B cell (primary cell): Measurements from ENCODE around the gene PLEKHA3. TPM values are rescaled to one million over a fixed set of nuclear protein-coding genes. Genes with fewer than 3 reads are reported as not detected.

Experiments used
- ATAC-seq: fragments of 200-7000 bp; cut with Tn5 transposase; one replicate; pipeline ENCODE4 v1.10.0; 2021; ENCODE audit warnings: low read depth, mild to moderate bottlenecking, moderate number of reproducible peaks, moderate library complexity
- CTCF ChIA-PET: fragments of 350-600 bp; sonication (Branson Sonifier 250); formaldehyde crosslinking; loops from one replicate; lab custom pipeline; 2021; ENCODE audit warnings: antibody characterized with exemption, inconsistent platforms; lab: Charles Lee
- POLR2A ChIA-PET: fragments of 350-600 bp; sonication (Branson Sonifier 250); formaldehyde crosslinking; loops from one replicate; lab custom pipeline; 2021; ENCODE audit warnings: antibody characterized with exemption; lab: Charles Lee
- DNase-seq: peaks from one replicate; pipeline ENCODE4 v3.0.0; 2013
- H2AFZ ChIP-seq: 2 replicates; pipeline ENCODE4 v1.6.1; 2012; ENCODE audit warnings: mild to moderate bottlenecking, low read depth, low read length; ENCODE audit not compliant: insufficient read depth, poor library complexity, severe bottlenecking
- H3K27ac ChIP-seq, 2 donors: 1 replicate in 1 of 2; 2 replicates in 1 of 2; pipeline ENCODE4 v1.5.1; 2012 to 2013; ENCODE audit warnings: low read length in 2 of 2, mild to moderate bottlenecking in 2 of 2, moderate library complexity in 1 of 2
- H3K27me3 ChIP-seq, 4 experiments: fragments of 200-600 bp in 1 of 4; sonication (generic) in 1 of 4; replicated peaks in 1 of 4; 1 replicate in 2 of 4; 2 replicates in 2 of 4; pipeline versions ENCODE4 v1.6.1 to v1.7.0; 2013 to 2016; ENCODE audit warnings: low read length in 3 of 4, mild to moderate bottlenecking in 2 of 4, mixed read lengths in 1 of 4, moderate library complexity in 1 of 4; ENCODE audit not compliant: insufficient read depth in 4 of 4, control insufficient read depth in 3 of 4; ENCODE audit errors: control extremely low read depth in 1 of 4
- H3K36me3 ChIP-seq, 2 experiments: replicated peaks in 1 of 2; 1 replicate in 1 of 2; 2 replicates in 1 of 2; pipeline versions ENCODE4 v1.6.1 to v1.7.1; 2013; ENCODE audit warnings: low read length in 1 of 2; ENCODE audit not compliant: insufficient read depth in 2 of 2, control insufficient read depth in 1 of 2; ENCODE audit errors: control extremely low read depth in 1 of 2, extremely low read depth in 1 of 2
- H3K4me1 ChIP-seq, 2 donors: fragments of 200-600 bp in 1 of 2; sonication (generic) in 1 of 2; 1 replicate in 1 of 2; 2 replicates in 1 of 2; pipeline versions ENCODE4 v1.5.1 to v1.6.1; 2013 to 2017; ENCODE audit warnings: low read length in 2 of 2; ENCODE audit not compliant: control insufficient read depth in 2 of 2, insufficient read depth in 2 of 2
- H3K4me2 ChIP-seq: replicated peaks from 2 replicates; pipeline ENCODE3; 2012; ENCODE audit warnings: mild to moderate bottlenecking, low read depth, low read length; ENCODE audit not compliant: poor library complexity, severe bottlenecking
- H3K4me3 ChIP-seq, 5 experiments: fragments of 200-600 bp in 1 of 5; sonication (generic) in 1 of 5; 1 replicate in 3 of 5; 2 replicates in 2 of 5; pipeline versions ENCODE4 v1.5.1 to v1.7.0; 2011 to 2016; ENCODE audit warnings: low read length in 4 of 5, mild to moderate bottlenecking in 4 of 5, low read depth in 2 of 5, control low read depth in 1 of 5, moderate library complexity in 1 of 5; ENCODE audit not compliant: insufficient read depth in 1 of 5; ENCODE audit errors: control extremely low read depth in 1 of 5, extremely low read depth in 1 of 5
- H3K79me2 ChIP-seq: fragments of 200-600 bp; sonication (generic); one replicate; pipeline ENCODE4 v1.6.0; 2016; ENCODE audit warnings: low read length; ENCODE audit not compliant: control insufficient read depth, insufficient read depth
- H3K9ac ChIP-seq: fragments of 200-600 bp; sonication (generic); 2 replicates; pipeline ENCODE4 v1.6.1; 2017; ENCODE audit warnings: mild to moderate bottlenecking, low read length, moderate library complexity
- H3K9me3 ChIP-seq, 3 donors: one replicate each; pipeline versions ENCODE4 v1.6.1 to v1.7.1; 2013; ENCODE audit warnings: low read length in 2 of 3; ENCODE audit not compliant: control insufficient read depth in 2 of 3, insufficient read depth in 1 of 3; ENCODE audit errors: control extremely low read depth in 1 of 3
- H4K20me1 ChIP-seq: 2 replicates; pipeline ENCODE4 v1.6.0; 2012; ENCODE audit warnings: mild to moderate bottlenecking, low read length; ENCODE audit not compliant: insufficient read depth, control insufficient read depth, poor library complexity, severe bottlenecking
- H3K27ac Mint-ChIP-seq: one replicate; pipeline ENCODE4 v1.8.0; 2021; ENCODE audit warnings: mixed read lengths
- H3K27me3 Mint-ChIP-seq: one replicate; pipeline ENCODE4 v1.8.0; 2021; ENCODE audit warnings: mixed read lengths
- H3K4me1 Mint-ChIP-seq: one replicate; pipeline ENCODE4 v1.8.0; 2021; ENCODE audit warnings: mixed read lengths
- H3K4me3 Mint-ChIP-seq: one replicate; pipeline ENCODE4 v1.8.0; 2021; ENCODE audit warnings: mixed read lengths
- H3K9me3 Mint-ChIP-seq: one replicate; pipeline ENCODE4 v1.8.0; 2022; ENCODE audit warnings: mixed read lengths; ENCODE audit not compliant: insufficient read depth
- EZH2 ChIP-seq: IDR thresholded peaks from 2 replicates; pipeline ENCODE4 v1.6.1; 2012; ENCODE audit warnings: borderline replicate concordance, low read depth, mild to moderate bottlenecking, moderate library complexity, low read length; ENCODE audit not compliant: insufficient read depth, poor library complexity, severe bottlenecking
- WGBS: methylation state at CpG from one replicate; pipeline ENCODE4 v1.1.5; 2013; ENCODE audit warnings: missing lambda C conversion rate; ENCODE audit not compliant: insufficient coverage; 5-methylcytosine and 5-hydroxymethylcytosine counted together
- intact Hi-C: fragments of 100-400 bp; cut with micrococcal nuclease; formaldehyde crosslinking; loops from one replicate; pipeline ENCODE4 v1.10.0; 2022
- polyA plus RNA-seq: library from polyadenylated mRNA; depleted of rRNA; stranded (reverse); fragments of >200 nt; gene quantifications from 2 replicates; pipeline ENCODE4 v1.2.3, GENCODE V29; 2012
- total RNA-seq, 2 donors: library from RNA; stranded (reverse); fragments of 120-200 nt in 1 of 2; gene quantifications; 1 replicate in 1 of 2; 2 replicates in 1 of 2; pipeline versions ENCODE4 v1.2.3 to v1.2.4, GENCODE V29; 2013 to 2022
- TF ChIP-seq, protein P1 (sequence below): fragments of 200-600 bp; IDR thresholded peaks from one replicate; pipeline ENCODE4 v1.8.0; 2022; ENCODE audit warnings: antibody characterized with exemption, mild to moderate bottlenecking

PLEKHA3 gene
- total and polyA plus RNA-seq, 2 donors (not counting 1 experiment from before 2014, with no cell fraction given), result 4.8 to 29.3 TPM

- no peak overlapping the region for H2AFZ ChIP-seq
- ChIA-PET POLR2A (no interaction called here), CTCF (no interaction called here)
- no peaks in the 10 kb centered on the region for H3K27me3 ChIP-seq
- intact Hi-C loops, result no loop called here
- no peaks in the 10 kb centered on the region for H3K27me3 Mint-ChIP-seq
- peaks cover 76% of the 10 kb centered on the region for H3K79me2 ChIP-seq
- no peaks in the 10 kb centered on the region for H3K9me3 ChIP-seq
- no CpG with 5 or more reads among the region's 3 CpGs for WGBS
- no peak overlapping the region for H3K9ac ChIP-seq
- H4K20me1 ChIP-seq, result peaks cover 49% of the 10 kb centered on the region
- ATAC-seq (no peak), DNase-seq (no peak)
- no peak overlapping the region for H3K27ac ChIP-seq
- H3K4me1 Mint-ChIP-seq, result peaks cover 38% of the 10 kb centered on the region
- H3K9me3 Mint-ChIP-seq, result no peaks in the 10 kb centered on the region
- H3K27ac Mint-ChIP-seq, result no peak overlapping the region
- H3K4me3 Mint-ChIP-seq, result no peak overlapping the region
- no peak overlapping the region for H3K4me2 ChIP-seq
- peaks cover 0 to 16% of the 10 kb centered on the region in 2 experiments for H3K36me3 ChIP-seq
- no peak overlapping the region for H3K4me3 ChIP-seq
- peaks cover 18 to 22% of the 10 kb centered on the region in 2 donors for H3K4me1 ChIP-seq
- no peak for TF ChIP-seq EZH2
- TF ChIP-seq, protein P1, sequence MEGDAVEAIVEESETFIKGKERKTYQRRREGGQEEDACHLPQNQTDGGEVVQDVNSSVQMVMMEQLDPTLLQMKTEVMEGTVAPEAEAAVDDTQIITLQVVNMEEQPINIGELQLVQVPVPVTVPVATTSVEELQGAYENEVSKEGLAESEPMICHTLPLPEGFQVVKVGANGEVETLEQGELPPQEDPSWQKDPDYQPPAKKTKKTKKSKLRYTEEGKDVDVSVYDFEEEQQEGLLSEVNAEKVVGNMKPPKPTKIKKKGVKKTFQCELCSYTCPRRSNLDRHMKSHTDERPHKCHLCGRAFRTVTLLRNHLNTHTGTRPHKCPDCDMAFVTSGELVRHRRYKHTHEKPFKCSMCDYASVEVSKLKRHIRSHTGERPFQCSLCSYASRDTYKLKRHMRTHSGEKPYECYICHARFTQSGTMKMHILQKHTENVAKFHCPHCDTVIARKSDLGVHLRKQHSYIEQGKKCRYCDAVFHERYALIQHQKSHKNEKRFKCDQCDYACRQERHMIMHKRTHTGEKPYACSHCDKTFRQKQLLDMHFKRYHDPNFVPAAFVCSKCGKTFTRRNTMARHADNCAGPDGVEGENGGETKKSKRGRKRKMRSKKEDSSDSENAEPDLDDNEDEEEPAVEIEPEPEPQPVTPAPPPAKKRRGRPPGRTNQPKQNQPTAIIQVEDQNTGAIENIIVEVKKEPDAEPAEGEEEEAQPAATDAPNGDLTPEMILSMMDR, result no peak
These were observed 5.1 kb downstream of the PLEKHA3 start for GRCh38 chr2:178485356-178485755.

GRCh38 chr2:178491612-178492011 is 11.4 kb downstream of the PLEKHA3 start:
- peaks cover 7% of the 10 kb centered on the region for H4K20me1 ChIP-seq
- WGBS, result 98% methylated on average over 5 of the region's 6 CpGs
- H2AFZ ChIP-seq, result no peak overlapping the region
- DNase-seq (no peak), ATAC-seq (no peak)
- intact Hi-C loops, result no loop called here
- no peak overlapping the region for H3K4me3 Mint-ChIP-seq
- peaks cover 15 to 55% of the 10 kb centered on the region in 2 experiments for H3K36me3 ChIP-seq
- no peak overlapping the region for H3K9ac ChIP-seq
- ChIA-PET CTCF (no interaction called here), POLR2A (no interaction called here)
- H3K4me2 ChIP-seq, result no peak overlapping the region
- H3K4me1 ChIP-seq, result no peaks in the 10 kb centered on the region
- H3K27me3 ChIP-seq, result no peaks in the 10 kb centered on the region
- TF ChIP-seq, protein P1, result no peak
- no peak for TF ChIP-seq EZH2
- no peak overlapping the region for H3K4me3 ChIP-seq
- no peak overlapping the region for H3K27ac ChIP-seq
- peaks cover 2% of the 10 kb centered on the region for H3K4me1 Mint-ChIP-seq
- H3K79me2 ChIP-seq, result peaks cover 18% of the 10 kb centered on the region
- no peak overlapping the region for H3K27ac Mint-ChIP-seq
- no peaks in the 10 kb centered on the region for H3K9me3 ChIP-seq
- H3K27me3 Mint-ChIP-seq, result no peaks in the 10 kb centered on the region
- no peaks in the 10 kb centered on the region for H3K9me3 Mint-ChIP-seq
